HG02885 (cell line): Measurements from ENCODE around the gene TNNT3.

Source experiments
- ATAC-seq: cut with Tn5 transposase; IDR thresholded peaks from one replicate; pipeline ENCODE4 v1.9.1; 2021; ENCODE audit warnings: mild to moderate bottlenecking; ENCODE audit not compliant: unreplicated experiment, poor library complexity

The TNNT3 gene

GRCh38 chr11:1946812-1947484 is 27.4 kb downstream of the TNNT3 start, which contains the start of gene MRPL23:
TSS of gene MRPL23 (plus strand) at chr11:1947332. CDS start at chr11:1947363, 31 bp downstream.
- ATAC-seq, result no peak

- no peak for ATAC-seq
Observed at GRCh38 chr11:1947592-1948237, 28.2 kb downstream of the TNNT3 start.

DNA sequence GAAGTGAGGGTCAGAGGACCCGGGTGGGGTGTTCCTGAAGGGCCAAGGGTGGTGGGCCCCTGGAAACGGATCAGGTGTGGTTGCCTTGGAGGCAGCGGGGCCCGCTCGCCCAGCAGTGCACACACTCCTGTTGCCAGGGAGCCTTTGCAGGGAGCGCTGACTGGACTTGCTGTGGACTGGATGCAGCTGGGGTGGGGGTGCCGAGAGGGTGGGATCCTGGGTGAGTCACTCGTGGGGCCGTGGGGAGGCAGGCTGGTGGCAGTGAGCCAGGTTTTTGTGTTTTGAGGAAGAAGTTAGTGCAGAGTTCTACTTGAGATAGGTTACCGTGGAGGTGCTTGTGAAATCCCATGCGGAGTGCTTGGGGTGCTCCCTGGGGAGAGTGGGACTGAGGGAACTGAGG is 28.9 kb downstream of the TNNT3 start:
- no peak for ATAC-seq

GRCh38 chr11:1949302-1949701 is 29.8 kb downstream of the TNNT3 start:
- no peak for ATAC-seq

DNA sequence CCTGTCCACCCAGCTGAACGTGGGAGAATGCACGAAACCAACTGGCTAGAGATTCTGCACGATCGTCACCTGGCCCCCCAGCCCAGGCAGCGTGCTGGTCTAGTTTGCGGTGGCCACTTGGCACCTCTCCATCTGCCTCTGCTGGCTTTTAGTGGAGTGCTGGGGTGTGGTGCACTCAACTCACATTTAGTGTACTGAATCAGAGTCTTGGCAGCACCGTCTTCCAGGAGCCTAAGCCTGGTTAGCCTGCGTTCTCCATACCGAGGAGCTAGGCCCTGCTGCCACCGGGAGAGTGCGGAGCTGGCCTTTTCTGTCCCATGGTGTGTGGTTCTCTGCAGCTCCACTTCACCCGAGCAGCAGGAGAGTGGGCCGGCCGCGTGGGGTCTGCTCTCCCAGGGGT is 30.4 kb downstream of the TNNT3 start:
- no peak for ATAC-seq

DNA sequence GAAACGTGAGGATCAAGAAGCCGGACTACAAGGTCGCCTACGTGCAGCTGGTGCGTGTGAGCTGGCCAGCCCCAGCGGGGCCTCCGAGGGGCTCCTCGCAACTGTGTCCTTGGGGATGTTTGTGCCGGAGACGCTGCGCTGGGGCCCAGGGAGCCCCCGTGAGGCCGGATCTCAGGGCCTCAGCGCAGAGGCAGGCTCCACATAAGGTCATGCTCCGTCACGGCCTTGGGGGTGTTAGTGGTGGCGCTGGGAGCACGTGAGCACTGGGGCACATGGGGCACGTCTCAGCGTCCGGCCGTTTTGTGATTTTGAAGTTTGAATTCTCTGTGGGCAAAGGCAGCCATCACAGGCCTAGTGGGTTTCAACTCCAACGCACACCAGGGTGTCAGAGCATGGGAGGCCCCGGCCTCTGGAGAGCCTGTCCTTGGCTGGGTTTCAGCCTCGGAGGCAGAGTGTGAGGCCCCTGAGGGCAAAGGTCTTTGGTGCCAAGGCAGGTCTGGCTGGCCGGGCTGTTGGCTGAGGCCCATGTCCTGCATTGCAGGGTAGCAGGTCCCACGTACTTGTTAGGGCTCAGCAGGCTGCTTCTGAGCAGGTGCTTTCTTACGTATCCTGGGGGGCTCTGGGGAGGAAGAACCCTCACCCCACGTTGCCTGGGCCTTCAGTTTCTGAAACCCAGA is 33.4 kb downstream of the TNNT3 start:
- ATAC-seq, result no peak

GRCh38 chr11:1953489-1954266 is 34.2 kb downstream of the TNNT3 start:
- ATAC-seq, result no peak

GRCh38 chr11:1958367-1958766 is 38.9 kb downstream of the TNNT3 start:
- no peak for ATAC-seq

GRCh38 chr11:1959786-1960185 is 40.3 kb downstream of the TNNT3 start:
- no peak for ATAC-seq

- no peak for ATAC-seq
Observed at GRCh38 chr11:1963864-1964263, 44.4 kb downstream of the TNNT3 start.

- no peak for ATAC-seq
Observed at GRCh38 chr11:1964348-1964747, 44.8 kb downstream of the TNNT3 start.

DNA sequence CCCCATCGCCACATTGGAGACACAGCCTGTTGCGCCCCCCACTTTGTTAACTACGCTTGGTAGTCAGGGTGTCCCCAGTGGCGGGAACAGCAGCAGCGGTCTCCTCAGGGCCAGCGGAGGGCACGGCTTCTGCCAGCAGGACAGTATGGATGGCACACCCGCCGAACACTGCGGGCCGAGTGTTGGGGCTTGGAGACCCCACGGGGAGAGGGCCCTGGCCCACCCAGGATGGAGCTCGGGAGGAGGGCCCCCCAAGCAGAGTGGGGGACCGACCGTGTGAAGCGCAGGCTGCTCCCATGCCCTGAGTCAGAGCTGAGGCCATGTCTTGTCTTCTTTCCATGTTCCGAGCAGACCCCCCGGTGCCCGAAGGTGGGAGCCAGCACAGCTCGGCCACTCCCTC is 45.5 kb downstream of the TNNT3 start:
- ATAC-seq, result no peak

GRCh38 chr11:1966531-1966930 is 47.0 kb downstream of the TNNT3 start:
- no peak for ATAC-seq

- no peak for ATAC-seq
Observed at GRCh38 chr11:1967641-1968225, 48.2 kb downstream of the TNNT3 start.

DNA sequence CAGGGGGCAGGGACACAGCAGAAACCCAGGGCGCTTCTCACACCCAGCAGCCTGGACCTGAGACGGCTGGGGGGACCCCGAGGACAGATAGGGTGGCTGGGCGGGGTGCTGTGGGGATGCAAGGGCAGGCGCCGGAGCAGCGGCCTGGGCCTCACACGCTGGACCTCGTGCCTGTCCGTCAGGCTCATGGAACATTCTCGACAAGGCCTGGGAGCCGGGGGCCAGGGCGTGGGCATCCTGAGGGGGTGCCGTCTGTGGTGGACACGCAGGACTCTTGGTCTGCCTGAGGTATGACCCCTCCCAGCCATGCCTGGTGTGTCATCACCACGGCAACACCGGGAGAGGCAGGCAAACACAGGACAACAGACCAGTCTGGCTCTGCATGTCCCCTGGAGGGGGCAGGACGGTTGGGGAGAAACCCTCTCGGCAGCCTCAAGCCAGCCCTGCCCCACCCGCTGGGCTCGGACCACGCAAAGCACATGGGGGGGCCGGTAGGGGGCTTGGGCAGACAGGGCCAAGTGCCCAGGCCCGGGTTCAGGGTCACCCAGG is 49.0 kb downstream of the TNNT3 start:
- ATAC-seq, result no peak

DNA sequence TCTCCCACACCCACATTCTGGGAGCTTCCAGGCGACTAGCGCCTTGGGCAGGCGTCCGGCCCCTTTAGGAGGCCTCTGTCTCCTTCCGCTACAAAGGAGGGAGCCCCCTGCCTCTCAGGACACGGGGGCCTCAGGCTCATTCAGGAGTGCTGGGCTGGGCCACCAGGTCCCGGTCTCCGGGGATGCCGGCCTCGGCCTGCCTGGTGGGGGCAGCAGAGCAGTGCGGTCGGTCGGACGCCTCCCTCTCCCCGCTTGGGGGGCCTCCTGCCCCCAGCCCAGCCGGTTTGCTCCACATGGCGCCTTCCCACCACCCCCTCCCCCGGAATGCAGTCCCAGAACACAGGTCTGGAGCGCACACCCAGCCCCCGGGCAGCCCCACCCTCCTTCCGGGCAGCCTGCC is 49.5 kb downstream of the TNNT3 start:
- no peak for ATAC-seq

DNA sequence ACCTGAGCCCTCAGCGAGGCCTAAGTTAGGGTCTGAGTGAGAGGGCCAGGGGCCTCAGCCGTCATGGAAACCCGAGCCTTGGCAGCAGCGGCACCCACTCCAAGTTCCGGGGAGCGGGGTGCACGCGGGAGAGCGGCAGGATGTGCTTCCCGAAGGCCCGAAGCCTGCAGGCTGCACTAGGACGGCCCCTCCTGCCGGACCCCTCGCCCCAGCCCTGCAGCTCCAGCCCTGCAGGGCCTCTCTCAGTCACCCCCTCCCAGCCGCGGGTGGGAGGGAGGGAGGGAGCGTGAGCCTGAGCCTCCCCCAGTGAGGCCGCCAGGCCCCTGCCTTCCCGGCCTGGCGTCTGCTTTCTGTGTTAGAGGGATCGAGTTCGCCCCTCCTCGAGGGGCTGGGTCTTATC is 50.3 kb downstream of the TNNT3 start:
- ATAC-seq, result no peak

GRCh38 chr11:1970956-1971355 is 51.5 kb downstream of the TNNT3 start:
- no peak for ATAC-seq

GRCh38 chr11:1975185-1975584 is 55.7 kb downstream of the TNNT3 start:
- no peak for ATAC-seq
